CD4-positive, alpha-beta T cell treated with Interleukin-10 for 1 hour (primary cell): Measurements from ENCODE around the gene PGAM4.
"Not testable (repeated sequence)": the region's sequence is repeated elsewhere in the genome, so short reads cannot be mapped to it uniquely, and the experiment has no call there.

Source experiments
- DNase-seq: peaks from one replicate; pipeline ENCODE4 v3.0.0-alpha.2; 2020

PGAM4 gene

DNA sequence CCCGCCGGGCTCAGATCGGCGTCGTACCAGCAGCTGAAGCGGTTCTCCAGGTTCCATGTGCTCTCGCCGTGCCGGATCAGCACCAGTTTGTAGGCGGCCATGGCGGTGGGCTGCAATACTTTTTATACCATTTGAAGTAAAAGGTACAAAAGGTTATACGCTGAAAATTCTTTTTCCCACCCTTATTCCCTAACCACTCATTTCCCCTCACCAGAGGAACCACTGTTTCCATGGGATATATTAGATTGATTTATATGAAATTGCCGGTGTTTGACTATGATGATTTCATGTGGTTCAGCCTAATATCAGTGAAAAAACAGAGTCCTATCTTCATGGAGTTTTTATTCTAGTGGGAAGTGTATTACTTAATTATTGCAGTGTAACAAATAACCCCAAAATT, at the start of gene PGAM4:
Gene PGAM4, minus strand, starts transcription at position 101 of the 400 bp plus-strand sequence. Its CDS starts 0 bp downstream, at position 101.
- no peak for DNase-seq

GRCh38 chrX:78011846-78012245, 42.4 kb upstream of the PGAM4 start:
- no peak for DNase-seq

- DNase-seq, result no peak
Measured at GRCh38 chrX:77979870-77980269, 10.4 kb upstream of the PGAM4 start.

- no peak for DNase-seq
Measured at GRCh38 chrX:77977518-77977917, 8.1 kb upstream of the PGAM4 start.

GRCh38 chrX:77977095-77977494, 7.7 kb upstream of the PGAM4 start:
- DNase-seq, result no peak

DNA sequence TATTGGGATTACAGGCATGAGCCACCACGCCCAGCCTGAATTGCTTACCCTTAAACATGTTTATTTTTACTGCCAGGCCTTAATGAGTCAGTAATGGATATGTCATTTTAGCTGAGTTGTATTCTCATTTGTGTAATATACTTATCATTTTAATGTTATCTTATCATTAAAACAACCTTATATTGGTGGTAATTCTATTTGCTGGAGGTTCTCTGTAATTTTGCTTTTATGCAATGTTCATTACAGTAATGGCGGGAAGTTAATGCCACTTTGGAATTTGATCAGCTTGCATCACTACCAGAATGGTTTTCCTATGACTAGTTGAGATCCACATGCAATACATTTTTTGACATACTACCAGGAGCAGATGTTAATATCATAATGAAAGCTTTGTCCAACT, 6.3 kb upstream of the PGAM4 start:
- DNase-seq, result no peak

DNA sequence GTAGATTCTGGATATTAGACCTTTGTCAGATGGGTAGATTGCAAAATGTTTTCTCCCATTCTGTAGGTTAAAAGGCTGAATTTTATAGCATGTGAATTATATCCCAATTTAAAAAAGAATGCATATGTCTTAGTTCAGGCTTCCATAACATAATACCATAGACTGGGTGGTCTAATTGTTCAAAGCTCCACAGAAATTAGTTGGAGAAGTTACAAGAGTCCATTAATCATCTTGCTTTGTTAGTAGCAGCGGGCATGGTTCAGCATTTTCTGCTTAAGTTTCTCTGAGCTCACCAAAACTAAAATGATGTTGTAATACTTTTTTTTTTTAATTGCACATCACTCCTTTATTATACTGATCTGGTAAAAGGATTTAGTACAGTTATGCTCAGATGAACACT, 1.8 kb downstream of the PGAM4 start:
- no peak for DNase-seq

GRCh38 chrX:77966361-77966760, 3.1 kb downstream of the PGAM4 start:
- no peak for DNase-seq

GRCh38 chrX:77962068-77962902, 7.2 kb downstream of the PGAM4 start:
- DNase-seq, result peak; percentile 13

DNA sequence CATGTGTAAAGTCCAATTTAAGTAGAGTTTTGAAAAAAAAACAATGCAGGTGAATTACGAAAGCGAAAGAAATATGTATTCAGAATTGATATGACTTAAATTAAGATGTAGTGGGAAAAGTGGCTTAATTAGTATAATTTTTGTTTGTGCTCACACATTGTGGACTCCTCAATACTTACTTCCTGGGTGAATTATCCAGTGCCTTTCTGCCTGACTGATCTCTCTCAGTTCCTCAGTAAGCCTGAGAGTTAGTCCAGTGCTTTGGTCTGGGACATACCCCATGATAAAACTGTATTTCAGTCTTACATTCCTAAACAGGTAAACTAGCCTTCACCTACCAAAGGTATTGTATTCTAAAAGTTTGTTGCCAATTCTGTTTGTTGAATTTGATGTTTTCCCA, 8.4 kb downstream of the PGAM4 start:
- DNase-seq, result no peak

DNA sequence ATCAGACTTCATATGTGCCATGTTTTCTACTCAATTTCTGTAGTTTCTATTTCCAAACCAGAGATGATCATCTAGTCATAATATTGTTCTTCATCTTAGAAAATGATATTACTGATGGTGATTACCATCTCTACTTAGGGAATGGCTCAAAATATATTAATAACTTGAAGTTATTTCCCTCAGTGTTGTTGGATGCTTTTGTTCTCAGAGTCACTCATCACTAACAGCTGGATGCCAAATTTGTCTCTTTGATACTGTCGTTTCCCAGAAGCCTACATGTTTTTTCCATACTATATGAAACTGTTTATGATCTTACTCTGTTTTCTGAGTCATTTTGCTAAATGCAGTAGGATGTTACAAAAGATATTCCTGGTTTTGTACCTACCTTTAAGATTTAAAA, 8.9 kb downstream of the PGAM4 start:
- no peak for DNase-seq

GRCh38 chrX:77953708-77954107, 15.7 kb downstream of the PGAM4 start:
- no peak for DNase-seq

GRCh38 chrX:77953302-77953701, 16.1 kb downstream of the PGAM4 start:
- DNase-seq, result no peak

DNA sequence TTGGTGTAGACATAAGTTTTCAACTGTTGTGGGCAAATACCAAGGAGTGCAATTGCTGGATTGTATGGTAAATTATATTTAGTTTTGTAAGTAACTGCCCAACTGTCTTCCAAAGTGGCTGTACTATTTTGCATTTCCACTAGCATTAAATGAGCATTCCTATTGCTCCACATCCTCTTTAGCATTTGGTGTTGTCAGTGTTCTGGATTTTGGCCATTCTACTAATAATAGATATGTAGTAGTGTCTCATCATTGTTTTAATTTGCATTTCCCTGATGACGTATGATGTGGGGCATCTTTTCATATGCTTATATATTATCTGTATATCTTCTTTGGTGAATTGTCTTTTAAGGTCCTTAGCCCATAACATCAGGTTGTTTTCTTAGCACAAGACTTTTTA, 17.3 kb downstream of the PGAM4 start:
- no peak for DNase-seq

GRCh38 chrX:77949840-77950239, 19.6 kb downstream of the PGAM4 start:
- DNase-seq, result no peak

DNA sequence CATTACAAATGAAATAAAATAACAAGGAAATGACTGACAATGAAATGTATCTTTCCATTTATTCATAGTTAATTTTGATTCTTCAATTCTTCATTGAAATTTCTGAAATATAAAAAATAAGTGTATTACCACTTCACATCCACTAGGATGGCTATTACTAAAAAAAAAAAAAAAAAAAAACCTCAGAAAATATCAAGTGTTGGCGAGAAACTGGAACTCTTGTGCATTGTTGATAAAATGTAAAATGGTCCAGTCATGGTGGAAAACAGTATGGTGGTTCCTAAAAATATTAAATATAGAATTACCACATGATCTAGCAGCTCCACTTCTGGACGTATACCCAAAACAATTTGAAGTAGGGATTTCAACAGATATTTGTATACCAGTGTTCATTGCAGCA, 22.9 kb downstream of the PGAM4 start:
- no peak for DNase-seq

DNA sequence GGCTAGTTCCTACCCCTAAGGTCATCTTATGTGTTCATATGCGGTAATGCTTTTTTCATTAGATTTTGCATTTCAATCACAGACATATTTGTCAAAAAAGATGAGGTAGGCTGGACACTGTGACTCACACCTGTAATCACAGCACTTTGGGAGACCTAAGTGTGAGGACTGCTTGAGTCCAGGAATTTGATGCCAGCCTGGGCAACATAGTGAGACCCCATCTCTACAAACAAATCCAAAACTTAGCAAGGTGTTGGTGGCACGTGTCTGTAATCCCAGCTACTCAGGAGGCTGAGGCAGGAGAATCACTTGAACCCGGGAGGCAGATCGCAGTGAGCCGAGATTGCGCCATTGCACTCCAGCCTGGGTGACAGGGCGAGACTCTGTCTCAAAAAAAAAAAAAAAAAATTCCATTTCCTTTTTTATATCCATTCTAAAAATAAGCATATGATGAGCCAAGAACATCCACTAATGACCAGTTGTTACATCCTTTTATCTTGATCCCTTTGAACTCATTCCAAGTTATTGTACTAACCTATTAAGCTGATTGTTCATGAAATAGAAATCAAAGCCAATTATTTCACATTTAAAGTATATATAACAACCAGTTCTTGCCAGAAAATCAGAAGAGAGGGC, 23.4 kb downstream of the PGAM4 start:
- no peak for DNase-seq

- DNase-seq, result not testable (repeated sequence)
Measured at GRCh38 chrX:77945031-77945430, 24.4 kb downstream of the PGAM4 start.

DNA sequence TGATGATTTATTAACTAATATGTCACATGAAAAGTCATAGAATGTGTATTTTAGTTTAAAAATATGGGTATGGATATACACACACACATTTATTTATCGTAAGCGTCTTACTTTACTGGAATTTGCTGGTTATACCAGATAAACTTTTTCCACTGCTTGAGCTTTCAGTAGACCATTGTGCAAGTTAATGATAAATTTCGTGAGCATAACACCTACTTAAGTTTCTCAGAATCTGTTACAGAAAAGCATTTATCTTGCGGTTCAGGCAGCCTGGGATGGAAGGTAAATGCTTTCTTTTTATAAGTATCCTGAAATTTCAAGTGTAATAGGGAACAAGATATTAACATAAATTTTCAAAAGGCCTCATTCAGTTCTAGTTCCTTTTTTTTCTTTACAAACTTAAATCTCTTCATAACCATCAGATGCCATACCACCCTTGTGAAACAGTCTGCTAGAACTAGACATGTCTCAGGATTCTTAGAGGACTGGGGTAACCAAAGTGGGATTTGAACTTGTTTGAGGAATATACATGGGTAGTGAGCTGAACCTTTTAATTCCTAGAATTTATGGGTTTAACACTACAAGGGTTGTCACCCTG, 31.3 kb downstream of the PGAM4 start:
- DNase-seq, result no peak

- no peak for DNase-seq
Measured at GRCh38 chrX:77937291-77937690, 32.1 kb downstream of the PGAM4 start.

- no peak for DNase-seq
Measured at GRCh38 chrX:77936299-77936698, 33.1 kb downstream of the PGAM4 start.

GRCh38 chrX:77935886-77936285, 33.6 kb downstream of the PGAM4 start:
- DNase-seq, result no peak

DNA sequence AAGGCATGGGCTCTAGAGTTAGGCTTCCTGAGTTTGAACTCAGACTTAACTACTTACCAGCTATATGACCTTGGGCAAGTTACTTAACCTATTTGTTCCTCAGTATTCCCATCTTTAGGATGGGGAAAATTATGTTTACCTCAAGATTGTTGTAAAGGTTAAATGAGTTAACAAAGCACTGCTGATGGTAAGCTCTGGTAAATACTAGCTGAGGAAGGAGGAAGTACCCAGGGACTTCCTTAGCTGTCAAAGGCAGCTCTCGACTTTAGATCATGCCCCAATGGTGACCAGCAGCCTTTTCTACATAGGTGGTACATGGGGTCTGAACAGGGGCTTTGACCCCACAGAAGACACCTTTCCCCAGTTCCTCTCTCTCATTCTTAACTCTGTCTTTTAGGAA, 38.9 kb downstream of the PGAM4 start:
- DNase-seq, result no peak

DNA sequence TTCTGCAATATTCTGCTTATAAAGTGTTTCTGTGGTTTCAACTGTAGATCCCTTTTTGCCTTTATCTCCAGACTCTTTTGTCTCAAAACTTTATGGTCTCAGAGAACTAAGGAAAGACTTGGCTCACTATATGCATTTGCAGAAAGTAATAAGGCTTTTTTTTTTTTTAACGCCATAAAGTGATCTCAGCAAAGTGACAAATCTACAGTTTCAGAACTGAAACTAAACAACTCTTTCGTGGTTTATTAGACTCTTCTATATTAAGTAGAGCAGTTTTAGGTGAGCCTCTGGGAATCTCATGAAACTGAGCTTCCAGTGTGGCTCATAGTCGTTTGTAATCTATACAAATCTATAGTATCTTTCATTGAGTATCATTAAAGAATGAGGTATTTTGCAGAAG, 43.7 kb downstream of the PGAM4 start:
- DNase-seq, result no peak
